ENCODE data around the gene XCR1. TPM values are rescaled to one million over a fixed set of nuclear protein-coding genes. Genes with fewer than 3 reads are reported as not detected.

Gene XCR1
- total RNA-seq, 4 donors from 2014 or later, result not detected

DNA sequence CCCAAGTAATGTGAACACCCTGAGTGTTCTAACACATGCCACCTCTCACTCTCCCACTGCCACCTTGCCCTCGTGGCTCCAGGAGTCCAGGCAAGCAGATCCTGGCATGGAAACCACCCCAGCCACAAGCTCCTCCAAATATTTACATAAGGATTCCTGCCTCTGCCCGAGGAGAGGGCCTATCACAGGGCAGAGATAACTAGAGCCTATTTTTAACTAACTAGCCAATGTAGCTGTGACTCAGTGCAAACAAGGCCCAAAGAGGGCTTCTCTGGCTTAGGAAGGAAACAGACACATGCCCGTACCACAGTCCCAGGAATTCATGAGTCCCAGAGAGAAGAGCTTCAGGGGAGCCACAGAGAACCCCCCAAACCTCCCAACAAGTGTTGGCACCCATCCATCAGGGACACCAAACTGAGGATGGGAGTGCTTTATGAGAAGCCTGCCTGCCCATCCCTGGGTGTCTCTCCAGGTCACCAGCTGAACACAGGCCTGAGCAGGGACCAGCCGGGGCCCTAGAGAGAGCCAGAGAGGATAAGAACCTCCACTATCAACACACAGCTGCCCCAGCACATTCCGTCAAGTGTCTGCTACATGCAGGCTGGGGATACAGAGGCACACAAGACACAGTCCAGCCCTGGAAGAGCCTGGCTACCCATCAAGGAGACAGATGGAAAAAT lies 40.8 kb downstream of the XCR1 start:
- peak overlapping the region; percentile 44 to 84 (median 67) for H3K27ac ChIP-seq
- DNase-seq, result no peak
- H3K4me1 ChIP-seq, result peaks cover 0 to 63% (median 11%) of the 10 kb centered on the region in 4 donors
- no peak overlapping the region for H3K4me3 ChIP-seq
- H3K27me3 ChIP-seq, result no peaks in the 10 kb centered on the region
- H3K9me3 ChIP-seq, result no peaks in the 10 kb centered on the region
- TF ChIP-seq, protein P1, sequence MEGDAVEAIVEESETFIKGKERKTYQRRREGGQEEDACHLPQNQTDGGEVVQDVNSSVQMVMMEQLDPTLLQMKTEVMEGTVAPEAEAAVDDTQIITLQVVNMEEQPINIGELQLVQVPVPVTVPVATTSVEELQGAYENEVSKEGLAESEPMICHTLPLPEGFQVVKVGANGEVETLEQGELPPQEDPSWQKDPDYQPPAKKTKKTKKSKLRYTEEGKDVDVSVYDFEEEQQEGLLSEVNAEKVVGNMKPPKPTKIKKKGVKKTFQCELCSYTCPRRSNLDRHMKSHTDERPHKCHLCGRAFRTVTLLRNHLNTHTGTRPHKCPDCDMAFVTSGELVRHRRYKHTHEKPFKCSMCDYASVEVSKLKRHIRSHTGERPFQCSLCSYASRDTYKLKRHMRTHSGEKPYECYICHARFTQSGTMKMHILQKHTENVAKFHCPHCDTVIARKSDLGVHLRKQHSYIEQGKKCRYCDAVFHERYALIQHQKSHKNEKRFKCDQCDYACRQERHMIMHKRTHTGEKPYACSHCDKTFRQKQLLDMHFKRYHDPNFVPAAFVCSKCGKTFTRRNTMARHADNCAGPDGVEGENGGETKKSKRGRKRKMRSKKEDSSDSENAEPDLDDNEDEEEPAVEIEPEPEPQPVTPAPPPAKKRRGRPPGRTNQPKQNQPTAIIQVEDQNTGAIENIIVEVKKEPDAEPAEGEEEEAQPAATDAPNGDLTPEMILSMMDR (IDR thresholded peaks at IDR 0.05), result no peak
- no peak for TF ChIP-seq POLR2A (IDR thresholded peaks at IDR 0.05)
- peaks cover 0 to 33% (median 0%) of the 10 kb centered on the region in 3 donors for H3K36me3 ChIP-seq

DNA sequence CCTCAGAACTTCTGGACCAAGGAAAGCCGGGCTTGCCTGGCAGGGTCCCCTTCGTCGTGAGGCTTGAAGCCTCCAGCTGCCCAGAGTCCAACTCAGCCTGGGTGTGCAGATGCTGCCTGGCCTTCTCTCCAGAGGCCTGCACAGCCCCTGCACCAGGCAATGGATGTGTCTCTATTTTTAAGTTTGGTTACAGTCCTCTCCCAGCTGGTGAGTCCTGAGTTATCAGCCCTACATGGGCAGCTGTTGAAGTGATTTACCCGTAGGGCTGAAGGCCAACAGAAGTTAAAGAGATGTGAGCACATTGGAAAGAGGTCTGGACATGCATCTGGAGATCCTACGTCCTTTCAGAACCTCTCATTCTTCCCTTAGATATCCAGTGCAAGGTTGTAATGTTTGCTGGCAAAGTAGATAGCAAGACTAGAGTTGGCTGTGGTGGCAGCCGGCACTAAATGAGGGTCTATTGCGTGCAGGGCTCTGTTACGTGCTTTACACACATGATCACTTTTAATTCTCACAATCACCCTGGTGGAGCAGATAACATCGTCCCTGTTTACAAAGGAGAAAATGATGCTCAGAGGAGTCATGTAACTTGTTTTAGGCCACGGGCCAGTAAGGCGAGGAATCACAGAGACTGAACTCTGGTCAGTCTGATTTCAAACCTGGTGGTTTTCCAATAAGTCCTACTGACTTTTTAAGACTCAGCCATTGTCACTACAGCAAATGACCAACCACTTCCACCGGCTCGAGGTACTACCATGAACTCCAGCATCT lies 41.6 kb downstream of the XCR1 start:
- TF ChIP-seq, protein P1 (IDR thresholded peaks at IDR 0.05), result no peak
- no peak for TF ChIP-seq POLR2A (IDR thresholded peaks at IDR 0.05)
- no peaks in the 10 kb centered on the region for H3K27me3 ChIP-seq
- peaks cover 0 to 41% (median 0%) of the 10 kb centered on the region in 3 donors for H3K36me3 ChIP-seq
- H3K27ac ChIP-seq, result peak overlapping the region; percentile 43 to 84 (median 67)
- no peaks in the 10 kb centered on the region for H3K9me3 ChIP-seq
- H3K4me3 ChIP-seq, result no peak overlapping the region
- H3K4me1 ChIP-seq, result peaks cover 0 to 61% (median 11%) of the 10 kb centered on the region in 4 donors
- no peak for DNase-seq

DNA sequence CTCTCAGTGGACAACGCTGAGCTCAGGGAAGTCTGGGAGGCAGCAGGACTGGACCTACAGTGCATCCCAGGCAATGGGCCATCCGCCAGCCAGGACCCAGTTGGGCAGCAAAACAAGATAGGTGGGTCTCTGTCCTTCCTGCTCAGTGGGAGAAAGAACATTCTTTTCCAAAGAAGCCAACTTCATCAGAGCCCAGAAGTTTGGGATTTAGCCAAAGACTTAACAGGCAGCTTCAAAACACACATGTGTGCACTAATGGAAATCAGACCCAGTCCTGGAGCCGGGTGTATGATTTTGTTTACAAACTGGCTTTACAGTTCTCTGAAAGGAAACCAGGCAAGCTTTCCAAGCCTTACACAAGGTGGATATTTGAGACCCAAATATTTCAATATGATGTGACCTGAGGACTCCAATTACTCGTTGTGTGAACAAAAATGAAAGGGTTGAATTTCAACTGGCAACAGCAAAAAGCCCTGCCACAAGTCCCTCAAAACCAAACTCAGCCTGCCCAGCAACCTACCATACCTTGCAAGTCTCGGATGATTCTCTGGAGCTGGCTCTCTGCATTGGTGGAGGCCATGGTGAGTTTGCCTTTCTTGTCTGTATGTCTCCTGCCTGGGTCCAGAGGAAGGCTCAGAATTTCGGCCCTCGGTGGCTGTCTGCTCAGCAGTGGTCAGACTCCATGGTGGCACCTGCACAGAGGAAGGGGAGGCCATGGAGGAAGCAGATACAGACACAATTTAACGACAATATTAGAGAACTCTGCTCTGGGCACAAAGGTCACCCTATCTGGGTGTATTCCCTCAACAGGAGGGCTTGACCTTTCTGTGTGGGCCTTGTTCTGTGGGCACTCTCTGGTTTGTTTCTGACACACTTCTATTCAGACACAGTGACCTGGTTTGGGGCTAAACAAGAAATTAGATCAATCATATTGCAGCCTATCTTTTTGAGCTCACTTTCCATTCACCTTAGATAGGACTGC lies 42.7 kb downstream of the XCR1 start:
- H3K27ac ChIP-seq, result peak overlapping the region in 2 of 4 donors; percentile 70 to 84
- H3K4me1 ChIP-seq, result peaks cover 0 to 66% (median 11%) of the 10 kb centered on the region in 4 donors

DNA sequence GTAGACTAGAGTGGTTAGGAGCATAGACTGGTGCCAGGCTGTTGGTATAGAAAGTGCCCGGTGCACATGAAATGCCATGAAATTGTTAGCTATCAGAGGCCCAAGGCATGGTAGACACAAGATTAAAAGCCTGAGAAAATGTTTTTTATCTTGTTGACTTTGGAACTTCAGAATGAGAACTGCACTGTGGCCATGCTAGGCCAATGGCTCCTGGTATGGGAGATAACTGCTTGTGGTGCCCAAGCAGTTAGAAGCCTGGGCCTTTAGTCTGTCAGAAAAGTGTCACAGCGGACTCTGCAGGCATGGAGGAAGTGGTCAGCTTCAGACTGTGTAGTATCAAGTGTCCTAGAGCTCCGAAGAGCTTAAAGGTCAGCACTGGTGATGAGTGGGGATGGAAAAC lies 43.5 kb downstream of the XCR1 start:
- no peak for DNase-seq
- peaks cover 0 to 60% (median 9%) of the 10 kb centered on the region in 4 donors for H3K4me1 ChIP-seq
- no peak overlapping the region for H3K4me3 ChIP-seq
- no peak overlapping the region for H3K27ac ChIP-seq
- H3K27me3 ChIP-seq, result no peaks in the 10 kb centered on the region
- no peaks in the 10 kb centered on the region for H3K9me3 ChIP-seq
- H3K36me3 ChIP-seq, result peaks cover 0 to 54% (median 0%) of the 10 kb centered on the region in 3 donors
- no peak for TF ChIP-seq POLR2A (IDR thresholded peaks at IDR 0.05)
- TF ChIP-seq, protein P1 (IDR thresholded peaks at IDR 0.05), result no peak

More for the DNA sequence above, 42.7 kb downstream of the XCR1 start:
- TF ChIP-seq, protein P1 (IDR thresholded peaks at IDR 0.05), result no peak
- no peak for TF ChIP-seq POLR2A (IDR thresholded peaks at IDR 0.05)
- DNase-seq, result no peak
- Histone ChIP-seq H3K27me3 (no peaks in the 10 kb centered on the region), H3K4me3 (no peak overlapping the region), H3K36me3 (peaks cover 0 to 48% (median 0%) of the 10 kb centered on the region in 3 donors), H3K9me3 (no peaks in the 10 kb centered on the region)
